Neuronal stem cell (in vitro differentiated cells): ENCODE measurements around the gene MAD2L1BP.

Source experiments
- DNase-seq: peaks from one replicate; pipeline ENCODE4 v3.0.0-alpha.2; 2013; ENCODE audit warnings: low spot score
- H2AFZ ChIP-seq: one replicate; pipeline ENCODE4 v1.6.1; 2013; ENCODE audit warnings: mild to moderate bottlenecking, low read length, inconsistent platforms
- H2AK5ac ChIP-seq: 2 replicates; pipeline ENCODE4 v1.6.1; 2013; ENCODE audit warnings: low read depth, mild to moderate bottlenecking, inconsistent platforms, low read length, moderate library complexity, mixed read lengths
- H2BK120ac ChIP-seq: 2 replicates; pipeline ENCODE4 v1.6.1; 2013; ENCODE audit warnings: low read depth, mild to moderate bottlenecking, inconsistent platforms, low read length, moderate library complexity, mixed read lengths
- H2BK12ac ChIP-seq: one replicate; pipeline ENCODE4 v1.6.1; 2013; ENCODE audit warnings: low read length, inconsistent platforms
- H2BK15ac ChIP-seq: 2 replicates; pipeline ENCODE4 v1.6.1; 2013; ENCODE audit warnings: mild to moderate bottlenecking, low read length, inconsistent platforms, mixed read lengths
- H2BK5ac ChIP-seq: one replicate; pipeline ENCODE4 v1.6.1; 2013; ENCODE audit warnings: inconsistent platforms, mild to moderate bottlenecking, low read length, moderate library complexity
- H3K14ac ChIP-seq: one replicate; pipeline ENCODE4 v1.6.1; 2013; ENCODE audit warnings: low read length, inconsistent platforms
- H3K18ac ChIP-seq: 2 replicates; pipeline ENCODE4 v1.6.1; 2013; ENCODE audit warnings: low read length, inconsistent platforms
- H3K23ac ChIP-seq: 2 replicates; pipeline ENCODE4 v1.6.1; 2013; ENCODE audit warnings: low read depth, mild to moderate bottlenecking, mixed read lengths, low read length, inconsistent platforms; ENCODE audit not compliant: poor library complexity
- H3K27ac ChIP-seq: replicated peaks from 3 replicates; pipeline ENCODE4 v1.5.1; 2013; ENCODE audit warnings: low read length, inconsistent platforms
- H3K27me3 ChIP-seq, 3 experiments: 2 replicates each; pipeline ENCODE4 v1.6.1; 2013; ENCODE audit warnings: low read length in 3 of 3, mild to moderate bottlenecking in 2 of 3, inconsistent platforms in 1 of 3, low read depth in 1 of 3, mixed read lengths in 1 of 3, moderate library complexity in 1 of 3; ENCODE audit not compliant: control insufficient read depth in 3 of 3, insufficient read depth in 3 of 3
- H3K36me3 ChIP-seq, 2 donors: replicated peaks in 1 of 2; 2 replicates each; pipeline ENCODE4 v1.6.1; 2013; ENCODE audit warnings: low read length in 2 of 2; ENCODE audit not compliant: control insufficient read depth in 2 of 2, insufficient read depth in 2 of 2
- H3K4ac ChIP-seq: 2 replicates; pipeline ENCODE4 v1.6.1; 2013; ENCODE audit warnings: inconsistent platforms, mild to moderate bottlenecking, low read length, moderate library complexity
- H3K4me1 ChIP-seq, 2 donors: 1 replicate in 1 of 2; 2 replicates in 1 of 2; pipeline ENCODE4 v1.6.1; 2013; ENCODE audit warnings: low read length in 2 of 2, low read depth in 1 of 2; ENCODE audit not compliant: control insufficient read depth in 2 of 2, insufficient read depth in 1 of 2
- H3K4me2 ChIP-seq: one replicate; pipeline ENCODE4 v1.6.1; 2013; ENCODE audit warnings: mild to moderate bottlenecking, low read length, inconsistent platforms; ENCODE audit not compliant: insufficient read depth, poor library complexity, severe bottlenecking
- H3K4me3 ChIP-seq, 2 donors: 2 replicates each; pipeline ENCODE4 v1.5.1; 2013; ENCODE audit warnings: low read length in 2 of 2, mild to moderate bottlenecking in 2 of 2, inconsistent platforms in 1 of 2, moderate library complexity in 1 of 2
- H3K79me1 ChIP-seq: one replicate; pipeline ENCODE4 v1.6.1; 2013; ENCODE audit warnings: low read depth, mild to moderate bottlenecking, inconsistent platforms, low read length, moderate library complexity
- H3K9ac ChIP-seq: one replicate; pipeline ENCODE4 v1.6.1; 2013; ENCODE audit warnings: mild to moderate bottlenecking, low read depth, low read length, inconsistent platforms; ENCODE audit not compliant: poor library complexity
- H3K9me3 ChIP-seq, 2 donors: replicated peaks in 1 of 2; 2 replicates each; pipeline versions ENCODE3 to v1.6.1; 2013; ENCODE audit warnings: low read length in 2 of 2, mild to moderate bottlenecking in 2 of 2, inconsistent platforms in 1 of 2, low read depth in 1 of 2, mixed read lengths in 1 of 2, moderate library complexity in 1 of 2; ENCODE audit not compliant: control insufficient read depth in 2 of 2, insufficient read depth in 1 of 2
- H4K8ac ChIP-seq: one replicate; pipeline ENCODE4 v1.6.1; 2013; ENCODE audit warnings: low read depth, mild to moderate bottlenecking, inconsistent platforms, low read length, moderate library complexity
- H4K91ac ChIP-seq: one replicate; pipeline ENCODE4 v1.6.1; 2013; ENCODE audit warnings: low read length, low read depth, mild to moderate bottlenecking, inconsistent platforms; ENCODE audit not compliant: poor library complexity
- WGBS, 2 donors: extraction: QIAGEN DNeasy Blood & Tissue Kit; methylation state at CpG; one replicate each; pipeline ENCODE4 v1.1.7; 2013; ENCODE audit warnings: missing lambda C conversion rate in 2 of 2, mixed read lengths in 1 of 2; ENCODE audit not compliant: insufficient read length in 2 of 2, insufficient replicate concordance in 1 of 2; ENCODE audit errors: extremely low coverage in 2 of 2; 5-methylcytosine and 5-hydroxymethylcytosine counted together

Gene MAD2L1BP

GRCh38 chr6:43608807-43609206 is 26.8 kb upstream of the MAD2L1BP start:
- peaks cover 11 to 95% of the 10 kb centered on the region in 2 donors for H3K36me3 ChIP-seq
- no peaks in the 10 kb centered on the region for H3K27me3 ChIP-seq
- H3K9me3 ChIP-seq: no peaks in the 10 kb centered on the region
- H2BK120ac ChIP-seq: no peak overlapping the region
- no CpG with 5 or more reads among the region's 1 CpG for WGBS, 2 donors
- no peak overlapping the region for H3K4me3 ChIP-seq
- H3K18ac ChIP-seq: no peak overlapping the region
- H3K4ac ChIP-seq: no peak overlapping the region
- H4K8ac ChIP-seq: no peak overlapping the region
- no peak overlapping the region for H3K23ac ChIP-seq
- no peak overlapping the region for H3K27ac ChIP-seq
- DNase-seq: no peak
- H4K91ac ChIP-seq: no peak overlapping the region
- no peak overlapping the region for H2BK5ac ChIP-seq
- H2BK12ac ChIP-seq: no peak overlapping the region
- no peaks in the 10 kb centered on the region for H3K4me1 ChIP-seq
- no peak overlapping the region for H2AFZ ChIP-seq
- H3K14ac ChIP-seq: no peak overlapping the region
- no peak overlapping the region for H3K4me2 ChIP-seq
- H2BK15ac ChIP-seq: no peak overlapping the region
- H3K79me1 ChIP-seq: no peaks in the 10 kb centered on the region
- H3K9ac ChIP-seq: no peak overlapping the region
- H2AK5ac ChIP-seq: no peak overlapping the region

DNA sequence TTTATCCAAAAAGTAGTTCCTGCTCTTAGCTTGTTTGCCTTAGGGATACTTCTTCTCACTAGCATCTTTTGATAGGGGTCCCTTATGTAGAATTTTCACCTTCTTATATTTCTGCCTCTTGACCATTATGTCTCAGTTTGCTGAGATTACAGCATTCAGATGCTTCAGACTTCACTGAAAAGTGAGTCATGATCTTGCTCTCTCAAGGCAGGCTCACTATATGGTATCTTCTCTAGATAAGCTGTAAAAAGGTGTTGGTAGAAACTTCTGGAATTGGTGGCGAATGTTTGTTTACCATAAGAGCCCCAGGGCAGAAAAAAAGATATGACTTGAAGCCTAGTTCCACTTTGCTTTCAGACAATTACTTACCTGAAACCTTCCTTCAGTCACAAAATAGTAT is 26.2 kb upstream of the MAD2L1BP start:
- no peaks in the 10 kb centered on the region for H3K79me1 ChIP-seq
- H3K9me3 ChIP-seq: no peaks in the 10 kb centered on the region
- no peak overlapping the region for H3K14ac ChIP-seq
- no peaks in the 10 kb centered on the region for H3K4me1 ChIP-seq
- H3K27me3 ChIP-seq: no peaks in the 10 kb centered on the region
- no peak overlapping the region for H3K4ac ChIP-seq
- H3K18ac ChIP-seq: no peak overlapping the region
- H3K27ac ChIP-seq: no peak overlapping the region
- no peak overlapping the region for H2BK120ac ChIP-seq
- no peak overlapping the region for H2AK5ac ChIP-seq
- no peak overlapping the region for H3K4me3 ChIP-seq
- no peak overlapping the region for H3K4me2 ChIP-seq
- H4K91ac ChIP-seq: no peak overlapping the region
- H2BK5ac ChIP-seq: no peak overlapping the region
- no peak overlapping the region for H2BK15ac ChIP-seq
- no peak overlapping the region for H3K23ac ChIP-seq
- H4K8ac ChIP-seq: no peak overlapping the region
- DNase-seq: no peak
- WGBS, 2 donors: no CpG with 5 or more reads among the region's 1 CpG
- H2BK12ac ChIP-seq: no peak overlapping the region
- H3K36me3 ChIP-seq: peaks cover 14 to 95% of the 10 kb centered on the region in 2 donors
- no peak overlapping the region for H3K9ac ChIP-seq
- no peak overlapping the region for H2AFZ ChIP-seq

GRCh38 chr6:43610431-43610830 is 25.2 kb upstream of the MAD2L1BP start:
- Histone ChIP-seq H3K18ac (no peak overlapping the region), H3K4me3 (no peak overlapping the region), H3K79me1 (no peaks in the 10 kb centered on the region), H2AK5ac (no peak overlapping the region), H3K9me3 (no peaks in the 10 kb centered on the region), H3K9ac (no peak overlapping the region), H2BK15ac (no peak overlapping the region), H3K27me3 (no peaks in the 10 kb centered on the region), H3K23ac (no peak overlapping the region), H3K36me3 (peaks cover 10 to 92% of the 10 kb centered on the region in 2 donors), H2AFZ (no peak overlapping the region), H2BK5ac (no peak overlapping the region), H3K27ac (no peak overlapping the region), H4K91ac (no peak overlapping the region), H2BK120ac (no peak overlapping the region), H3K14ac (no peak overlapping the region), H3K4ac (no peak overlapping the region), H3K4me1 (no peaks in the 10 kb centered on the region), H4K8ac (no peak overlapping the region), H3K4me2 (no peak overlapping the region), H2BK12ac (no peak overlapping the region)
- WGBS, 2 donors: no CpG with 5 or more reads among the region's 5 CpGs
- no peak for DNase-seq

DNA sequence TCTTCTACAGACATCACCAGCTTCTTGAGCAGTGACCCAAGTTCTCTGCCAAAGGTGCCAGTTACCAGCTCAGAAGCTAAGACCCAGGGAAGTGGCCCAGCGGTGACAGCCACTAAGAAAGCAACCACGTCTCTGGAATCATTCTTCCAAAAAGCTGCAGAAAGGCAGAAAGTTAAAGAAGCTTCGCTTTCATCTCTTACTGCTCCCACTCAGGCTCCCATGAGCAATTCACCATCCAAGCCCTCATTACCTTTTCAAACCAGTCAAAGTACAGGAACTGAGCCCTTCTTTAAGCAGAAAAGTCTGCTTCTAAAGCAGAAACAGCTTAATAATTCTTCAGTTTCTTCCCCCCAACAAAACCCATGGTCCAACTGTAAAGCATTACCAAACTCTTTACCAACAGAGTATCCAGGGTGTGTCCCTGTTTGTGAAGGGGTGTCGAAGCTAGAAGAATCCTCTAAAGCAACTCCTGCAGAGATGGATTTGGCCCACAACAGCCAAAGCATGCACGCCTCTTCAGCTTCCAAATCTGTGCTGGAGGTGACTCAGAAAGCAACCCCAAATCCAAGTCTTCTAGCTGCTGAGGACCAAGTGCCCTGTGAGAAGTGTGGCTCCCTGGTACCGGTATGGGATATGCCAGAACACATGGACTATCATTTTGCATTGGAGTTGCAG is 21.8 kb upstream of the MAD2L1BP start:
- H3K27me3 ChIP-seq: no peaks in the 10 kb centered on the region
- no peak overlapping the region for H3K23ac ChIP-seq
- peaks cover 10 to 84% of the 10 kb centered on the region in 2 donors for H3K36me3 ChIP-seq
- H3K4me1 ChIP-seq: no peaks in the 10 kb centered on the region
- H2BK12ac ChIP-seq: no peak overlapping the region
- no peak overlapping the region for H2BK5ac ChIP-seq
- H4K91ac ChIP-seq: no peak overlapping the region
- no peak overlapping the region for H2BK15ac ChIP-seq
- no peak overlapping the region for H3K4me2 ChIP-seq
- no peak overlapping the region for H3K9ac ChIP-seq
- no peak overlapping the region for H2AFZ ChIP-seq
- no peak overlapping the region for H3K27ac ChIP-seq
- DNase-seq: no peak
- H4K8ac ChIP-seq: no peak overlapping the region
- H3K4ac ChIP-seq: no peak overlapping the region
- H3K14ac ChIP-seq: no peak overlapping the region
- no peak overlapping the region for H2AK5ac ChIP-seq
- H3K79me1 ChIP-seq: no peaks in the 10 kb centered on the region
- no peak overlapping the region for H3K18ac ChIP-seq
- H3K4me3 ChIP-seq: no peak overlapping the region
- H3K9me3 ChIP-seq: no peaks in the 10 kb centered on the region
- no peak overlapping the region for H2BK120ac ChIP-seq
- no CpG with 5 or more reads among the region's 6 CpGs for WGBS, 2 donors
